Measurements from ENCODE around the gene TRIM66. TPM values are rescaled to one million over a fixed set of nuclear protein-coding genes. Genes with fewer than 3 reads are reported as not detected.
A peak's percentile ranks its signal among the peaks of the same experiment; 100 is the strongest.

Gene TRIM66
- total and polyA plus RNA-seq, 2 of the 8 experiments (the other 6 are each of a cell fraction or from before 2014, with no cell fraction given) = 3.1 to 3.5 TPM

DNA sequence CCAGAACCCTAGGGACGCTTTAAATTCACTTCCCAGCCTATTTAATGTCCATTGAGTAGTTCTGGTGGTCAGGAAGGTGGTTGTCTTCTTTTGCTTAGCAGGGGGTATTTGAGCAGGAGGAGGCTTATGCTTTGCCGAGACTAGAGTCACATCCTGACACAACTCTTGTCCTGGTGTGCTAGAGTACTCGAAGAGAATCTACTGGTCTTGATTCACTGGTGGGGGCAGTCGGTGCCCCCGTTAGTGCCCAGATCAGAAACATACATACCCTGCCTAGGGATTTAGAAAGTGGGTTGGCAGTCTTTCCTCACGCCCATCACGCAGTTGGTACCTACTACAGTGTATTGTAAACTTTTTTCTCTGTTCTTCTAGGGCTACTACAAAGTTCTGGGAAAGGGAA lies 2.8 kb upstream of the TRIM66 start:
- Histone ChIP-seq H3K4me1 (replicated peaks in 1 of 4; ENCODE audit: control insufficient read depth in 3 of 4, insufficient read depth in 4 of 4, low read length in 3 of 4) (peaks cover 0 to 15% (median 8%) of the 10 kb centered on the region in 4 experiments; a peak in 4 of 7 replicates), H4K8ac (ENCODE audit: extremely low read depth, insufficient read depth, low read length) (no peak overlapping the region), H3K56ac (replicated peaks; ENCODE audit: insufficient read length, low read depth, low read length) (no peak overlapping the region), H2BK12ac (ENCODE audit: low read depth, low read length) (no peak overlapping the region), H3K9me3 (ENCODE audit: insufficient read depth in 2 of 2, low read depth in 1 of 2, low read length in 1 of 2) (no peaks in the 10 kb centered on the region), H3K27me3 (replicated peaks in 1 of 4; ENCODE audit: control insufficient read depth in 3 of 4, extremely low read depth in 1 of 4, insufficient read depth in 3 of 4, low read length in 3 of 4) (no peaks in the 10 kb centered on the region), H4K91ac (replicated peaks; ENCODE audit: insufficient read length, low read length) (no peak overlapping the region), H3K36me3 (ENCODE audit: control insufficient read depth in 2 of 4, insufficient read depth in 4 of 4, low read length in 3 of 4) (peaks cover 17 to 46% (median 33%) of the 10 kb centered on the region in 4 experiments), H3K79me2 (ENCODE audit: control insufficient read depth in 1 of 2, insufficient read depth in 2 of 2, low read length in 2 of 2) (peaks cover 8 to 40% of the 10 kb centered on the region in 2 experiments), H3K27ac (ENCODE audit: low read depth, low read length) (0 out of 2 replicates have a peak overlapping the region, but pooled peaks have one; percentile 7), H2BK120ac (replicated peaks; ENCODE audit: low read depth, low read length) (no peak overlapping the region), H2BK15ac (ENCODE audit: low read length) (no peak overlapping the region), H2BK5ac (ENCODE audit: low read depth, low read length) (no peak overlapping the region), H3K18ac (ENCODE audit: extremely low read depth, low read length) (no peak overlapping the region), H3K14ac (ENCODE audit: insufficient read length) (no peak overlapping the region), H4K5ac (ENCODE audit: insufficient read length, low read depth, low read length) (no peak overlapping the region), H2BK20ac (ENCODE audit: low read length) (no peak overlapping the region), H3K4me2 (ENCODE audit: insufficient read depth in 1 of 2, low read depth in 2 of 2, low read length in 2 of 2) (peak overlapping the region in 1 of 2 experiments; percentile 99; a peak in 2 of 4 replicates), H3K79me1 (ENCODE audit: low read depth, low read length) (0 out of 2 replicates have a peak, but pooled peaks cover 4% of the 10 kb centered on the region), H4K20me1 (replicated peaks in 1 of 2; ENCODE audit: control insufficient read depth in 1 of 2, insufficient read depth in 2 of 2, low read length in 2 of 2) (peaks cover 0 to 14% of the 10 kb centered on the region in 2 experiments), H3K9ac (replicated peaks in 1 of 4; ENCODE audit: extremely low read depth in 1 of 4, low read depth in 3 of 4, low read length in 3 of 4) (no peak overlapping the region), H3K4me3 (ENCODE audit: extremely low read depth in 1 of 4, insufficient read depth in 2 of 4, low read depth in 3 of 4, low read length in 4 of 4) (peak overlapping the region in 1 of 4 experiments; percentile 97; a peak in 2 of 8 replicates), H2AFZ (ENCODE audit: low read length) (no peak overlapping the region), H3K23ac (ENCODE audit: insufficient read length) (no peak overlapping the region), H2AK5ac (ENCODE audit: low read depth, low read length) (no peak overlapping the region), H3K23me2 (ENCODE audit: low read depth, low read length) (peaks cover 14% of the 10 kb centered on the region), H3K4ac (replicated peaks; ENCODE audit: insufficient read length, low read depth, low read length) (no peak overlapping the region)
- ChIA-PET CTCF (ENCODE audit: partially characterized antibody) (no interaction called here), POLR2A (ENCODE audit: partially characterized antibody) (interaction anchor here (0.7 to 10.7 kb wide), 17 partner anchors 9 to 479 kb away, joined by 3 to 248 read pairs (median 4); partner anchors contain the start of gene AKIP1)
- 94% methylated on average over 7 of the region's 7 CpGs; no CpG with 5 or more reads in 1 of the 2 experiments for WGBS, 2 experiments (ENCODE audit: extremely low coverage in 1 of 2, insufficient coverage in 1 of 2, insufficient read length in 1 of 2, insufficient replicate concordance in 2 of 2, low coverage in 1 of 2, low lambda C conversion rate in 2 of 2, missing lambda C conversion rate in 1 of 2)
- no peak for DNase-seq (ENCODE audit: low read depth in 1 of 2, low spot score in 2 of 2)
- no peak for FAIRE-seq
- TF ChIP-seq SIN3A (conservative IDR thresholded peaks at IDR 0.05 in 1 of 2, IDR thresholded peaks at IDR 0.05 in 1 of 2; ENCODE audit: low read depth in 1 of 2, low read length in 2 of 2) (no peak), POLR2A (IDR thresholded peaks at IDR 0.05; ENCODE audit: control extremely low read depth in 1 of 2, low read depth in 2 of 2, low read length in 2 of 2) (peak; percentile 14 to 56; a peak in 2 of 3 replicates)
